HepG2 (cell line): ENCODE data around the gene ANKRD13C. TPM values are rescaled to one million over a fixed set of nuclear protein-coding genes. Genes with fewer than 3 reads are reported as not detected.

Source experiments
- ATAC-seq: fragments of 200-7000 bp; cut with Tn5 transposase; 3 replicates; pipeline ENCODE4 v1.9.1; 2020; ENCODE audit warnings: mild to moderate bottlenecking, moderate library complexity
- BruUV-seq: library from RNA; stranded (reverse); fragments of 400-500 nt; replicated peaks from 2 replicates; lab custom pipeline; 2021; lab: Mats Ljungman, UMichigan
- CTCF ChIA-PET: fragments of 300-600 bp; formaldehyde crosslinking; extraction: SDS; loops from one replicate; lab custom pipeline; 2021; ENCODE audit warnings: low total read pairs, inconsistent platforms, low intra/inter-chr PET ratio; lab: Yijun Ruan, JAX
- POLR2A ChIA-PET: fragments of 350-600 bp; sonication (Branson Sonifier 250); formaldehyde crosslinking; loops from one replicate; lab custom pipeline; 2020; ENCODE audit warnings: antibody characterized with exemption, inconsistent platforms; lab: Yijun Ruan, JAX
- DNase-seq: peaks from one replicate; pipeline ENCODE4 v3.0.0-alpha.2; 2015; ENCODE audit warnings: low spot score
- FAIRE-seq: peaks from 3 replicates; lab custom pipeline; 2011; peaks lifted over from hg19 to GRCh38; lab: Jason Lieb, UNC
- H2AFZ ChIP-seq: one replicate; pipeline ENCODE4 v1.6.1; 2011; ENCODE audit warnings: low read length, inconsistent platforms
- H3K27ac ChIP-seq: fragments of 300-600 bp; 3 replicates; pipeline ENCODE4 v1.8.0; 2011; ENCODE audit warnings: mixed run types, mild to moderate bottlenecking, mixed read lengths, low read length, inconsistent platforms; ENCODE audit not compliant: insufficient read depth; ENCODE audit errors: extremely low read length
- H3K27me3 ChIP-seq, 2 experiments: fragments of 200-600 bp in 1 of 2; 2 replicates in 1 of 2; 3 replicates in 1 of 2; pipeline versions ENCODE4 v1.6.0 to v1.8.0; 2011; ENCODE audit warnings: low read length in 2 of 2, mild to moderate bottlenecking in 2 of 2, moderate library complexity in 2 of 2, inconsistent platforms in 1 of 2; ENCODE audit not compliant: insufficient read depth in 2 of 2, control insufficient read depth in 1 of 2
- H3K36me3 ChIP-seq, 2 experiments: fragments of 200-600 bp in 1 of 2; replicated peaks in 1 of 2; 2 replicates in 1 of 2; 3 replicates in 1 of 2; pipeline versions ENCODE4 v1.5.1 to v1.8.0; 2011; ENCODE audit warnings: low read length in 2 of 2, inconsistent platforms in 1 of 2; ENCODE audit not compliant: insufficient read depth in 2 of 2, control insufficient read depth in 1 of 2
- H3K4me1 ChIP-seq: 2 replicates; pipeline ENCODE4 v1.5.1; 2012; ENCODE audit warnings: low read length, inconsistent platforms; ENCODE audit not compliant: insufficient read depth
- H3K4me2 ChIP-seq: 2 replicates; pipeline ENCODE4 v1.6.0; 2011; ENCODE audit warnings: low read depth, low read length, inconsistent platforms
- H3K4me3 ChIP-seq, 3 experiments: fragments of 200-600 bp in 1 of 3; sonication (generic), shearing (Covaris generic) in 1 of 3; replicated peaks in 1 of 3; 2 replicates each; pipeline ENCODE4 v1.5.1; 2011 to 2016; ENCODE audit warnings: low read length in 3 of 3, inconsistent platforms in 2 of 3, low read depth in 2 of 3, mild to moderate bottlenecking in 2 of 3, control low read depth in 1 of 3, mixed read lengths in 1 of 3; ENCODE audit not compliant: insufficient read depth in 1 of 3
- H3K79me2 ChIP-seq: one replicate; pipeline ENCODE4 v1.6.1; 2011; ENCODE audit warnings: low read length, inconsistent platforms; ENCODE audit not compliant: insufficient read depth
- H3K9ac ChIP-seq: 2 replicates; pipeline ENCODE4 v1.6.0; 2011; ENCODE audit warnings: mild to moderate bottlenecking, low read depth, low read length, inconsistent platforms; ENCODE audit not compliant: insufficient read depth
- H3K9me3 ChIP-seq: 2 replicates; pipeline ENCODE4 v1.5.1; 2012; ENCODE audit warnings: mild to moderate bottlenecking, low read length
- H4K20me1 ChIP-seq: 2 replicates; pipeline ENCODE4 v1.6.0; 2011; ENCODE audit warnings: inconsistent platforms, mild to moderate bottlenecking, low read length, moderate library complexity; ENCODE audit not compliant: insufficient read depth
- BCL6 ChIP-seq: IDR thresholded peaks from 2 replicates; pipeline ENCODE4 v1.6.1; 2016; ENCODE audit warnings: missing genetic modification reagents, missing compliant biosample characterization
- MNT ChIP-seq: fragments of 450-650 bp; IDR thresholded peaks from 2 replicates; pipeline ENCODE4 v1.6.1; 2016
- NAIF1 ChIP-seq: sonication (generic); formaldehyde crosslinking; IDR thresholded peaks from 2 replicates; pipeline ENCODE4 v1.5.0; 2020; ENCODE audit warnings: mild to moderate bottlenecking, missing genetic modification reagents, borderline replicate concordance
- SKIL ChIP-seq: sonication (generic); formaldehyde crosslinking; IDR thresholded peaks from 2 replicates; pipeline ENCODE4 v1.8.0; 2022; ENCODE audit warnings: missing genetic modification reagents, mild to moderate bottlenecking, moderate library complexity, borderline replicate concordance
- SMAD3 ChIP-seq: sonication (generic); formaldehyde crosslinking; IDR thresholded peaks from 2 replicates; pipeline ENCODE4 v1.4.0; 2020; ENCODE audit warnings: missing genetic modification reagents
- SMARCE1 ChIP-seq: fragments of 450-650 bp; IDR thresholded peaks from 2 replicates; pipeline ENCODE4 v1.6.1; 2017; ENCODE audit warnings: borderline replicate concordance
- SOX6 ChIP-seq, 2 experiments: fragments of 450-650 bp in 1 of 2; sonication (generic) in 1 of 2; formaldehyde crosslinking in 1 of 2; IDR thresholded peaks; 2 replicates each; pipeline versions ENCODE4 v1.4.0 to v1.6.1; 2017 to 2020; ENCODE audit warnings: antibody characterized with exemption in 1 of 2, mild to moderate bottlenecking in 1 of 2, missing genetic modification reagents in 1 of 2
- TOPORS ChIP-seq: sonication (generic); formaldehyde crosslinking; IDR thresholded peaks from 2 replicates; pipeline ENCODE4 v1.8.0; 2023; ENCODE audit warnings: mild to moderate bottlenecking, missing genetic modification reagents
- ZBTB44 ChIP-seq: sonication (generic); formaldehyde crosslinking; IDR thresholded peaks from 2 replicates; pipeline ENCODE4 v1.4.0; 2020; ENCODE audit warnings: missing genetic modification reagents
- ZKSCAN5 ChIP-seq: sonication (generic); formaldehyde crosslinking; IDR thresholded peaks from 2 replicates; pipeline ENCODE4 v1.5.1; 2020; ENCODE audit warnings: mild to moderate bottlenecking, missing genetic modification reagents
- ZNF24 ChIP-seq: fragments of 450-650 bp; IDR thresholded peaks from 2 replicates; pipeline ENCODE4 v1.6.1; 2017; ENCODE audit warnings: antibody characterized with exemption, mild to moderate bottlenecking
- ZNF430 ChIP-seq: sonication (generic); formaldehyde crosslinking; IDR thresholded peaks from 2 replicates; pipeline ENCODE4 v1.9.0; 2021; ENCODE audit warnings: mild to moderate bottlenecking, missing genetic modification reagents
- ZNF432 ChIP-seq: sonication (generic); formaldehyde crosslinking; IDR thresholded peaks from 2 replicates; pipeline ENCODE4 v1.5.0; 2020; ENCODE audit warnings: missing genetic modification reagents, mild to moderate bottlenecking, borderline replicate concordance
- ZNF513 ChIP-seq: sonication (generic); formaldehyde crosslinking; conservative IDR thresholded peaks from 2 replicates; pipeline ENCODE4 v1.5.0; 2020; ENCODE audit warnings: missing genetic modification reagents
- ZNF563 ChIP-seq: sonication (generic); formaldehyde crosslinking; IDR thresholded peaks from 2 replicates; pipeline ENCODE4 v1.8.0; 2022; ENCODE audit warnings: mild to moderate bottlenecking, moderate library complexity, missing genetic modification reagents
- ZNF639 ChIP-seq: conservative IDR thresholded peaks from 2 replicates; pipeline ENCODE4 v1.6.1; 2018; ENCODE audit warnings: missing genetic modification reagents
- in situ Hi-C: cut with HindIII; loops from 2 replicates; pipeline ENCODE4 v1.10.0; 2017; ENCODE audit warnings: low pct_unique_long_range_greater_than_20kb; ENCODE audit not compliant: extremely low pct_ligation_motif_present
- intact Hi-C: fragments of 100-400 bp; cut with micrococcal nuclease; formaldehyde crosslinking; loops from one replicate; pipeline ENCODE4 v1.10.0; 2022; ENCODE audit not compliant: unreplicated experiment
- polyA plus RNA-seq, 8 experiments: library from polyadenylated mRNA; depleted of rRNA in 3 of 8; stranded (reverse) in 7 of 8; unstranded in 1 of 8; fragments of >200 nt; fragmentation: Illumina TruSeq in 4 of 8; extraction: Trizol in 4 of 8; gene quantifications; 2 replicates each; pipeline versions ENCODE4 v1.2.1 to v1.2.3, GENCODE V29; 2011 to 2016; ENCODE audit warnings: low read depth in 4 of 8, missing spikeins in 1 of 8, mixed read lengths in 1 of 8; ENCODE audit not compliant: insufficient read depth in 1 of 8
- total RNA-seq, 5 experiments: library from RNA; depleted of rRNA; stranded (reverse); fragments of >200 nt; fragmentation: Illumina TruSeq; extraction: Trizol; gene quantifications; 2 replicates each; pipeline ENCODE4 v1.2.3, GENCODE V29; 2016; ENCODE audit warnings: low read depth in 1 of 5

ANKRD13C gene
- total and polyA plus RNA-seq, 2 of the 13 experiments (the other 11 are each of a cell fraction or from before 2014, with no cell fraction given), result 6.2 to 17.6 TPM

- Histone ChIP-seq H3K4me2 (no peak overlapping the region), H3K4me3 (no peak overlapping the region), H4K20me1 (peaks cover 20% of the 10 kb centered on the region; the same call in 1 of the 2 replicates), H2AFZ (no peak overlapping the region), H3K36me3 (peaks cover 17 to 98% of the 10 kb centered on the region in 2 experiments), H3K27ac (no peak overlapping the region), H3K9me3 (no peaks in the 10 kb centered on the region), H3K27me3 (no peaks in the 10 kb centered on the region), H3K4me1 (no peaks in the 10 kb centered on the region), H3K9ac (no peak overlapping the region), H3K79me2 (no peaks in the 10 kb centered on the region)
- POLR2A ChIA-PET, result no interaction called here
- in situ Hi-C loops (no loop called here), intact Hi-C loops (no loop called here)
- no peak for ATAC-seq
- FAIRE-seq, result no peak
- no peak for DNase-seq
- BruUV-seq, result no TSS peak
- CTCF ChIA-PET, result no interaction called here
- TF ChIP-seq ZBTB44 (CRISPR knock-in tag), result no peak
- no peak for TF ChIP-seq SKIL
- TF ChIP-seq ZNF432 (CRISPR knock-in tag), result no peak
- no peak for TF ChIP-seq ZKSCAN5 (CRISPR knock-in tag)
- TF ChIP-seq SMARCE1, result no peak
- TF ChIP-seq SOX6 (IDR thresholded peaks at IDR 0.05), result no peak
- no peak for TF ChIP-seq SOX6 (CRISPR knock-in tag; IDR thresholded peaks at IDR 0.05)
- TF ChIP-seq ZNF24, result no peak
- TF ChIP-seq SMAD3 (CRISPR knock-in tag), result no peak
- no peak for TF ChIP-seq ZNF563 (CRISPR knock-in tag)
- TF ChIP-seq ZNF430 (CRISPR knock-in tag), result no peak
- TF ChIP-seq ZNF513, result no peak
- TF ChIP-seq ZNF639 (CRISPR knock-in tag), result no peak
- no peak for TF ChIP-seq TOPORS (CRISPR knock-in tag)
- no peak for TF ChIP-seq NAIF1 (CRISPR knock-in tag)
- TF ChIP-seq BCL6 (CRISPR knock-in tag), result no peak
- no peak for TF ChIP-seq MNT
Measured at GRCh38 chr1:70247122-70247521, 107.4 kb downstream of the ANKRD13C start.
